ENCODE results near the gene MEGF8. TPM values are rescaled to one million over a fixed set of nuclear protein-coding genes. Genes with fewer than 3 reads are reported as not detected.

MEGF8 gene
- total and polyA plus RNA-seq, 2 of the 13 experiments (the other 11 are each of a cell fraction or from before 2014, with no cell fraction given), result 4.0 to 8.8 TPM

GRCh38 chr19:42295342-42295741 is 30.1 kb upstream of the MEGF8 start:
- ChIA-PET CTCF (ENCODE audit: low intra/inter-chr PET ratio, low total read pairs) (interaction anchor here (1.4 kb wide), 1 partner anchor 49 kb away, joined by 7 read pairs; no protein-coding TSS in a partner anchor), POLR2A (interaction anchor here (0.9 to 1.4 kb wide), 2 partner anchors 42 to 52 kb away, joined by 3 to 4 read pairs; no protein-coding TSS in a partner anchor)
- Histone ChIP-seq H3K9me3 (ENCODE audit: low read length) (no peaks in the 10 kb centered on the region), H2AFZ (ENCODE audit: low read length) (no peak overlapping the region), H3K4me2 (ENCODE audit: low read depth, low read length) (no peak overlapping the region), H3K27ac (ENCODE audit: extremely low read length, insufficient read depth, low read length) (no peak overlapping the region), H3K36me3 (replicated peaks in 1 of 2; ENCODE audit: control insufficient read depth in 1 of 2, insufficient read depth in 2 of 2, low read length in 2 of 2) (peaks cover 16 to 47% of the 10 kb centered on the region in 2 experiments; a peak in 3 of 5 replicates), H3K27me3 (ENCODE audit: control insufficient read depth in 1 of 2, insufficient read depth in 2 of 2, low read length in 2 of 2) (no peaks in the 10 kb centered on the region), H4K20me1 (ENCODE audit: insufficient read depth, low read length) (no peaks in the 10 kb centered on the region), H3K4me1 (ENCODE audit: insufficient read depth, low read length) (no peaks in the 10 kb centered on the region), H3K79me2 (ENCODE audit: insufficient read depth, low read length) (no peaks in the 10 kb centered on the region), H3K4me3 (replicated peaks in 1 of 3; ENCODE audit: insufficient read depth in 1 of 3, low read depth in 2 of 3, low read length in 3 of 3) (no peak overlapping the region), H3K9ac (ENCODE audit: insufficient read depth, low read depth, low read length) (no peak overlapping the region)
- FAIRE-seq, result no peak
- TF ChIP-seq, protein P1, sequence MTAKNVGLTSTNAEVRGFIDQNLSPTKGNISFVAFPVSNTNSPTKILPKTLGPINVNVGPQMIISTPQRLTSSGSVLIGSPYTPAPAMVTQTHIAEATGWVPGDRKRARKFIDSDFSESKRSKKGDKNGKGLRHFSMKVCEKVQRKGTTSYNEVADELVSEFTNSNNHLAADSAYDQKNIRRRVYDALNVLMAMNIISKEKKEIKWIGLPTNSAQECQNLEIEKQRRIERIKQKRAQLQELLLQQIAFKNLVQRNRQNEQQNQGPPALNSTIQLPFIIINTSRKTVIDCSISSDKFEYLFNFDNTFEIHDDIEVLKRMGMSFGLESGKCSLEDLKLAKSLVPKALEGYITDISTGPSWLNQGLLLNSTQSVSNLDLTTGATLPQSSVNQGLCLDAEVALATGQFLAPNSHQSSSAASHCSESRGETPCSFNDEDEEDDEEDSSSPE (CRISPR knock-in tag; IDR thresholded peaks at IDR 0.05), result no peak
- TF ChIP-seq MED1 (CRISPR knock-in tag; IDR thresholded peaks at IDR 0.05), result no peak
- no peak for TF ChIP-seq PREB (CRISPR knock-in tag; IDR thresholded peaks at IDR 0.05)
- no peak for TF ChIP-seq U2AF1 (optimal IDR thresholded peaks at IDR 0.05; ENCODE audit: low read depth, low read length)
- no peak for TF ChIP-seq TMF1 (CRISPR knock-in tag; IDR thresholded peaks at IDR 0.05; ENCODE audit: low read depth)
- no peak for TF ChIP-seq THRA (CRISPR knock-in tag; IDR thresholded peaks at IDR 0.05; ENCODE audit: borderline replicate concordance)
- no peak for TF ChIP-seq AHR (CRISPR knock-in tag; IDR thresholded peaks at IDR 0.05)
- no peak for TF ChIP-seq IRF1 (CRISPR knock-in tag; IDR thresholded peaks at IDR 0.05; ENCODE audit: low read depth)
- TF ChIP-seq ZBTB21 (CRISPR knock-in tag; IDR thresholded peaks at IDR 0.05), result no peak
- TF ChIP-seq GATAD2A (CRISPR knock-in tag; IDR thresholded peaks at IDR 0.05), result no peak
- no peak for DNase-seq (ENCODE audit: low spot score)
- no peak for ATAC-seq
- WGBS (ENCODE audit: low lambda C conversion rate), result 96% methylated on average over 4 of the region's 5 CpGs
- in situ Hi-C loops (cut with HindIII; ENCODE audit: extremely low pct_ligation_motif_present, low pct_unique_long_range_greater_than_20kb), result no loop called here
- BruUV-seq (replicated peaks), result TSS peak; percentile 33
- intact Hi-C loops (cut with micrococcal nuclease; ENCODE audit: unreplicated experiment), result no loop called here
